HS-27A (cell line): Measurements from ENCODE around the gene RGPD6.
"Not testable (repeated sequence)": the region's sequence is repeated elsewhere in the genome, so short reads cannot be mapped to it uniquely, and the experiment has no call there.

Source experiments
- DNase-seq: peaks from one replicate; pipeline ENCODE4 v3.0.0-alpha.2; 2012; ENCODE audit warnings: low read depth, missing footprints

Gene RGPD6

DNA sequence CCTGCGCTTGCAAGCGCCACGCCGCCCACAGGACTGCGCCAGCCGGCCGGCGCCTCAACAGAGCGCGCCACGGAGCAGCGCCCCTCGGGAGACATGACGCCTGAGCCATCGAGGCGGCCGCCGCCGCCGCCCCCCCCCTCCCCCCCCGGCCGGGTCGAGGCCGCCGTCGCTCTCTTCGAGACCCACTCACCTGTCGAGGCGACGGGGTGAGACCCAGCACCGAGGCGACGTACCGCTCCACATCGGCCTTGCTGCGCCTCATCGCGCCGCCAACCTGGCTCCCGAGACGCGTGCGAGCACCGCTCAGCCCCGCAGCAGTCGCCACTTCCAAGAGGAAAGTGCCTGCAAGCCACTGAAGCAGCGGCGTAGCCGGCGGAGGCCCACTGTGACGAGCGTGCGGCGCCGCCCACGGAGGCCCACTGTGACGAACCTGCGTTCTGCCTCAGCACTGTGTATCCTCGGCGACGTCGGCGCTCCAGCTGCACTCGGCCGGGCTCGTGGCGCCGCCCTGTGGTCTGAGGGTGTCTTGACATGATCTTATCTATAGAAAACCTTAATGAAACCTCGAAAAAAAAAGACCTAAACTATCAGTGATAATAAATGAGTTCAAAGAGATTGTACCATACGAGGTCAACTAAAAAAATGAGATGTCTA lies at the start of gene RGPD6:
Gene RGPD6, minus strand, starts transcription at position 460 of the 654 bp plus-strand sequence. Its CDS starts 198 bp downstream, at position 262.
- not testable (repeated sequence) for DNase-seq

DNA sequence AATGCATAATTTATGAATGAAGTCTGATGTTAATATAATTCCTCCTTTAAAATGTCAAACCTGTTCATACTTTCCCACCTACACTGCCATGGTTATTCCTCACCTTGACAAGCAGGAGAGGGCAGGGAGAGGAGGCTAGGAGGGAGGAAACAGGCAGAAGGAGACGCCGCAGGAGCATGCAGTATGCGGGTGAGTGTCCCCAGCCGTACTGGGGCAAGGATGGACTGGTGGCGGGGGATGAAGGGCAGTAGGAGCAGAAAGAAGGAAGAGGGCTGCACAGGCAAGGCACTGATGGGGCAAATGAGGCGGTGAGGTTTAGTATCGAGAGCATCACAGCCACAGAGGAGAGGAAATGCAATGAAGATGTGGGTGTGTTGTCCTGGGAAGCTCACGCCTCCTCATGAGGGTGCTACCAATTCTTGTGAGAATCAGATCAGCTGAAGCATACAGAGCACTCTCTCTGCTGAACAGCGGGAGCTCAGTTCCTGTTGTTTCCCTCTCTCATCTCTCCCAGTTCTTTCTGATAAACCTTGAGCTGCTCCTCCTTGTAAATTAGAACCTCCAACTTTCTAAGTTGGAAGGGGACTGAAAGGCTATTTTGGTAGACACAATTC lies 42.4 kb upstream of the RGPD6 start:
- not testable (repeated sequence) for DNase-seq

DNA sequence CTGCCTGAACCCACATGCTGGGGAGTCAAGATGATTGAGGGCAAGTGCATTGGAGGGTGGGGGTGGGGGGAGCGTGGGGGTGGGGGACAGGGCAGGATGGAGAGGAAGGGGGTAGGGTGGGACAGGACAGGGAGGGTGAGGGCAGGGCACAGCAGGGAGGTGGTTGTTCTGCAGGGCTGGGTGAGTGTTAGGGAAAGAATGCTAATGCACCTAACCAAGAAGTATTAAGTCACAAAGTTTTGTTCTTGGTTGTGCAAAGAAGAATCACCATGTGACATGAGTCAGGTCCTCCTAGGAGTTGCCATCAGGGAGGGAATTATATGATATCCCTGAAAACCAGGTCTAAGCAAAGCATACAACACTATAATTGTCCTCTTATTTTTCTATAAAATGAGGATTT lies 36.9 kb upstream of the RGPD6 start:
- DNase-seq = not testable (repeated sequence)

GRCh38 chr2:110610613-110611250 lies 33.7 kb upstream of the RGPD6 start:
- DNase-seq = not testable (repeated sequence)

- not testable (repeated sequence) for DNase-seq
Measured at GRCh38 chr2:110609843-110610612, 33.0 kb upstream of the RGPD6 start.

- not testable (repeated sequence) for DNase-seq
Measured at GRCh38 chr2:110608788-110609502, 31.9 kb upstream of the RGPD6 start.

DNA sequence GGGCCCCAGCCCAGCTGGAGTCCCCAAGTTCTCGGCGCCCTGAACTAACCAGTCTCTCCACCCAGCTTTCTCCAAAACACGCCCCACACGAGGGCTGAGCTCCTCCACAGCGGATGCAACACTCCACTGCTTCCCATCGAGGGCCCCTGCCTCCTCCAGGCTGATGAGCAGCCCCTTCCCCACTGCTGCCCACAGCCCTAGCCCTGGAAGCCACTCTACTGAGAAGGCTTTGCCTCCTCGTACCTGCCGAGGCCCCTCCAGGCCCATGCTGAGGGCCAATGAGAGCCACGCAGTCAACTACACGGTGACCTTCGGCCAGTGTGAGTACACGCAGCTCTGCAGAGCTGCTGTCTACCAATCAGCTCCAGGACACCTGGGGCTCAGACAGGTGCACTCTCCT lies 28.0 kb upstream of the RGPD6 start:
- not testable (repeated sequence) for DNase-seq

GRCh38 chr2:110603917-110604591 lies 27.0 kb upstream of the RGPD6 start:
- DNase-seq = not testable (repeated sequence)

DNA sequence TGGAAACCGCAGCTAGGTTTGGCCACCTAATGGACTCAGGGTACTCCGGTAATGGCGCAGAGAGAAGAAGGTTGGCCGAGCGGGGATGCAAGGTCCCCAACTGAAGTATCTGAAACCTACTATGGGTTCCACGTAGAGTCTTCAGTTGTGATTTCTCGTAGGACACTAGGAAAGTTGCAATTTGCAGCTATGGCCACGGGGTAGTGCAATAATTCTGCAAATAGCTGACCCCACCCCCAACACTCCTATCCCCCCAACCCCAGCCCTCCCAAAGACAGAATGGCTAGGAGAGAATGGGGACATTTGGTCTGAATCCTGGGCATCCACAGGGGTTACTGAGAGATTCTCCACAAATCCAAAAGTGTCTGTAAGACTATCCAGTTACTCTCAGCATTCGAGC lies 25.1 kb upstream of the RGPD6 start:
- DNase-seq = not testable (repeated sequence)

DNA sequence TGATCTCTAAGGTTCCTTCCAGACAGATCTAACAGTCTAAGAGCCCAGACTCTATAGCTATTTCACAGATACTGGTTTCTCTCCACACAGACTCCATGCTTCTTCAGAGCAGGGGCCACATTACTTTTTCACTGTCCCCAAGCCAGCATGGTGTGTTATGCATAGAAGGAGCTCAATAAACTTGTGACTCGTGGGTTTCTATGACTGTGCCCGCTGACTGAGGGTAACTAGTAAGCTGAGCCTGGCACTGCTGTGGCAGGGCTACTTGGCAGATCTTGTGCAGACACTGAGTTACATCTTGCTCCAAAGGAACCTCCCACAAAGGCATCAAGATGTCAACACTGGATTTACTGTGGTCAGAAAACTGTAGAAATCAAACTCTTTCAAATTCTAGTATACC lies 15.0 kb upstream of the RGPD6 start:
- DNase-seq = not testable (repeated sequence)

DNA sequence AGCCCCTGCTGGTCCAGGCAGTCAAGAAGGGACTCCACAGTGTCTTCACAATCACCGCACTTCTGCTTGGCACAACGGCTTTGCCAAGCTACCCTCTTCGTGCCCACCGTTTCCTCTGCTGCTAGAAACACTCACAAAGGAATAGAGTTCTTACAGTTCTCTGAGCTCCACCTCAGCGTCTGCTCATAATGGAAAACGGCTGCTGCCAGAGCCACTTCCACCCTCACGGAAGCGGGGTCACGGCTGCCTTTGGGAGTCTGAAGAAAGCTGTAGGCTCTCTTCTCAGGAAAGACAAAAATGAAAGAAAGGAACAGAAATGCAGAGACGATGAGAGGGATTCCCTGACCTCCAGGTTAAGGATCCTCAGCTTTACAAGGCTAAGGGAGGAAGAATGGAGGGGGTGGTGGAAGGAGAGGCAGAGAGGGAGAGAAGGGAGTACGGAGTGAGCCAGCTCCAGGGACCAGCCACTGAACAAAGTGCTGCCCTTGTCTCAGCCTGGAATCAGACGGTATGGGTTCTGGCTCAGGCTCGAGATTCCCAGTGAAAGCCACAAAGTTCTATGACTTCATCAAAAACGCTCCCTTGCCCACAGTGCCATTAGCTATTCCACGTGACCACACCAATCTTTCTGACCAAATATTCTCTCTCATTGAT lies 12.8 kb upstream of the RGPD6 start:
- not testable (repeated sequence) for DNase-seq

DNA sequence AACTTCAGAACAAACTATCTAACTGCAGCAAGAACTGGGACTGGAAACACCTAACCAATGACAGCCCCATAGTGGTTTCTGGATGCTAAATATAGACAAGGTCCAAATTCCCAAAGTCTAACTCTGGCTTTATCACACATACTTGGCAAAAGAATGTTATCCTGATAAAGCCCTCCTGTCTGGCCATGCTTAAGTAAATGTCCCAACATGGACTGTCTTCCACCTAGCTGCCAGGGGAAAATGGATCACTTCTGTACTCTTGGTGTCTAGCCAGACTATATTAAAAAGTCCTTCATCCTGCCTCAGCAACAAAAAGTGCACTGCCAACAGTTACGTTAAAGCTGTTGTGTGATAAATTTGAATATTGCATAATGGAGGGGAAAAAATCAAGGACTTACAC lies 11.5 kb upstream of the RGPD6 start:
- DNase-seq = not testable (repeated sequence)

DNA sequence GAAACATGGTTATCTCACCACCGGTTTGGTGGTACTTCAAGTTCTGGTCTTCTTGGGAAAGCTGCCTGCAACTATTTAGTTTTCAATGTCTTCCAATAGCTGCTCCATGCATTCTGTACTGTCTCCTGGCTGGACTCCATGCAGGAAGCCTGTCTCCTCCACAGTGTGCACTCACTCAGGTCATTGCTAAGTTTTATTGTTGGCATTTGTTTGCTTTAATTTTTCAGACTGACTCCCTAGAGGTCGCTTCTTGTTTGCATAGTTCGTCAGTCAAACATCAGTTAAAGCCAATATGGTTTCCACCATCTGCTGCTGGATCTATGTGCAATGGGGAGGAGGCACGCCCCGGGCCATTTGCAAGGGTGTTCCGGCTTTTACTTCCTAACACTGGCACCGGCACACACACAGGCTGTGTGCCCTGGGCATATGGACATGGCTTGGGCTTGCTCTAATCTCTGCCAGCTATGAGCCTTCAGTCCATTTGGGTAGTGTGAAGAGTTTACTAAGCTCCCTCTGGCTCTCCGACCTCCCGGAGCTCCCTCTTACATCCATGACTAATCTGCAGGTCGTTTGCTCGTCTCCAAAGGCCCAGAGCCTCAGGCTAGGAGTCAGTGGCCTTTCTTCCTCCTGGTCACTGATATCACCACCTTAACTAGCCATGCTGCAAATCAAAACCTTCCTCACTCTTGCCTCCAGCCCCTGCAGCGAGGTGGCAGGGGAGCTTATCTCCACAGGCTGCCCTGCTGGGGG lies 2.4 kb upstream of the RGPD6 start:
- DNase-seq = not testable (repeated sequence)

DNA sequence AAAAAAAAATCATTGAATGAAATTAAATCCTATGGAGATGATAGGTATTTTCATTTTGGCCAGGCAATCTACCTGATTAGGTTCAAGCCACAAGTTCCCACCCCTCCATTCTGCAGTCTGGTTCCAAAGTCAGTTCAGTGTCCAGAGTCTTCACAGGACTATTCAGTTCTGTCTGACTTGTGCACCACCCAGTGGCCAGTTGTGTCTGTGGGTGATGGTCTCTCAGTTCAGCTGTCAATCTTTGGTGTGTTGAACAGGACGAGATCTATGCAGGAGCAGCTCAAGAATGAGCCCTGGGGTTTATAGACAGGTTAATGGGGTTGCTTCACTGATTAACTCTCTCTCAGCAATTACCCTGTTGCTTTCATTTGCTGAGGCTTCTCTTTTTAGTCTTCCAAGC lies 1.4 kb upstream of the RGPD6 start:
- not testable (repeated sequence) for DNase-seq

- DNase-seq = not testable (repeated sequence)
Measured at GRCh38 chr2:110499755-110500377, 77.2 kb downstream of the RGPD6 start.

GRCh38 chr2:110496027-110496426 lies 81.0 kb downstream of the RGPD6 start:
- not testable (repeated sequence) for DNase-seq

- DNase-seq = not testable (repeated sequence)
Measured at GRCh38 chr2:110494488-110494887, 82.5 kb downstream of the RGPD6 start.

DNA sequence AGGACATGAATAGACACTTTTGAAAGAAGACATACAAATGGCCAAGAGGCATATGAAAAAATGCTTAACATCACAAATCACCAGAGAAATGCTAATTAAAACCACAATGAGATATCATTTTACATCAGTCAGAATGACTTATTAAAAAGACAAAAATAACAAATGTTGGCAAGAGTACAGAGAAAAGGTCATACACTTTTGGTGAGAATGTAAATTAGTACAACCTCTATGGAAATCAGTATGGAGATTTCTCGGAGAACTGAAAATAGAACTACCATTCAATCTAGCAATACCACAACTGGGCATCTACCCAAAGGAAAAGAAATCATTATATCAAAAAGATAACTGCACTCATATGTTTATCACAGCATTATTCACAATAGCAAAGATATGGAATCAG lies 88.0 kb downstream of the RGPD6 start:
- DNase-seq = not testable (repeated sequence)

GRCh38 chr2:110482697-110483096 lies 94.3 kb downstream of the RGPD6 start:
- DNase-seq = not testable (repeated sequence)
